Activated T-cell treated with anti-CD3 and anti-CD28 coated beads, Interleukin-2, amount 50 U/mL, for 24 hours (primary cell): ENCODE data around the gene PAQR3.
A peak's percentile ranks its signal among the peaks of the same experiment; 100 is the strongest.
"Not testable (repeated sequence)": the region's sequence is repeated elsewhere in the genome, so short reads cannot be mapped to it uniquely, and the experiment has no call there.

Experiments used
- DNase-seq: peaks from one replicate; pipeline ENCODE4 v3.0.0-alpha.2; 2020
- H3K27ac Mint-ChIP-seq: 2 replicates; pipeline ENCODE4 v1.8.0; 2020; ENCODE audit warnings: mild to moderate bottlenecking, mixed read lengths
- H3K27me3 Mint-ChIP-seq: 2 replicates; pipeline ENCODE4 v1.8.0; 2020; ENCODE audit warnings: mixed read lengths
- H3K36me3 Mint-ChIP-seq: 2 replicates; pipeline ENCODE4 v1.8.0; 2020; ENCODE audit warnings: low read depth, mixed read lengths
- H3K4me1 Mint-ChIP-seq: 2 replicates; pipeline ENCODE4 v1.8.0; 2020; ENCODE audit warnings: low read depth, mixed read lengths
- H3K4me3 Mint-ChIP-seq: 2 replicates; pipeline ENCODE4 v1.8.0; 2020; ENCODE audit warnings: mild to moderate bottlenecking, moderate library complexity, mixed read lengths
- H3K9me3 Mint-ChIP-seq: 2 replicates; pipeline ENCODE4 v1.8.0; 2020; ENCODE audit warnings: mixed read lengths

PAQR3 gene

DNA sequence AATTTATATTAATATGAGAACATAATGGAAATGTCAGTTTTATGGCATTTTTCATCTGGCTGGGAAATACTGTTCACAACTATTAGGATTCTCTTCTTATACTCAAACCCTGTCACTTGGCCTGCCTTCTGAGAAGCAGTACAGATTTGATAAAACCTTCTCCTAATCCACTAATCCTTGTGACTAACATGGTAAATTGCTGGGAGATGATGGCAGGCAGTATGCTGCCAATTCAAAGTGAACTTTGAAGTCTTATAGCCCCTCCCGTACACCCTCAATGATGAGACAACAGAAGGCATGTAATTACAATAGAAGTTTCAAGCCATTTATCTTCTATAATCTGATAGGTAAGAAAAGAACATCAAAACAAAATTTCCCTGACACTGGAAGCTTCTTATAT lies 36.9 kb downstream of the PAQR3 start:
- Mint-ChIP-seq H3K27me3 (no peaks in the 10 kb centered on the region), H3K27ac (no peak overlapping the region), H3K9me3 (no peaks in the 10 kb centered on the region), H3K36me3 (no peaks in the 10 kb centered on the region), H3K4me1 (no peaks in the 10 kb centered on the region), H3K4me3 (no peak overlapping the region)
- DNase-seq, result no peak

DNA sequence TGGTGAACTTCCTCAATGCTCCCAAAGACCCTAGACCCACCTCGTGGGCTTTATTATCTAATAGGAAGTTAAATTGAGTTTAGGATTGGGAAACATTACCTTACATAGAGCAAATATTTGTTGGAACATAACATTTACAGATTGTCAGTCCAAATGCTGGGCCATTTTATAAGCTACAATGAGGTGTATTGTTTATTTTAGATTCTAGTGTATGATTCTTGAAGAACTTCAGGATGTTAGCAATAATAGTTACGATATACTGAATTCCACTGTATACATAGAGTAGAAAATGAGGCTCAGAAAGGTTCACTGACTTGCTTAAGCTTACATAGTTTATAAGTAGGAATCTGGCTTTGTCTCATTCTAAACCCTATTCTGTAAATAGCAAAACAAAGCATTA lies 37.4 kb downstream of the PAQR3 start:
- Mint-ChIP-seq H3K4me1 (no peaks in the 10 kb centered on the region), H3K27ac (no peak overlapping the region), H3K4me3 (no peak overlapping the region), H3K27me3 (no peaks in the 10 kb centered on the region), H3K9me3 (no peaks in the 10 kb centered on the region), H3K36me3 (no peaks in the 10 kb centered on the region)
- no peak for DNase-seq

DNA sequence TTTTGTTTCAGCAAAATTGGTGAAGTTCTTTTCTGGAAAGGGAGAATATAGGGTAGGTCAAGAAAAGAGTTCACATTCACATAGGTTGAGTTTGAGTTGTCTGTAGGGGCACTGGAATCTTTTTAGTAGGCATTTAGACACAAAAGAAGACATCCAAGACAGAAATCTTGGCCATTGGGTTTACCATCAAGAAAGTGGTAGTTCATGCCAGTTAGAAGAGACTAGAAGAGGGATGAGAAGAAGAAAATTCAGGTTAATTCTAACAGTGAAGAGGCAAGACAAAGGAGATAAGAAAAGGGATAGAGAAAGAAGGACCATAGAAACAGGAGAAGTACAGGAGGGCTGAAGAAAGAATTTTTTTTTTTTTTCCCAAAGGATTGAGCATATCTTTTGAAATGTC lies 39.9 kb downstream of the PAQR3 start:
- no peaks in the 10 kb centered on the region for H3K27me3 Mint-ChIP-seq
- H3K9me3 Mint-ChIP-seq, result no peaks in the 10 kb centered on the region
- H3K4me1 Mint-ChIP-seq, result no peaks in the 10 kb centered on the region
- H3K36me3 Mint-ChIP-seq, result peaks cover 11% of the 10 kb centered on the region
- no peak overlapping the region for H3K4me3 Mint-ChIP-seq
- H3K27ac Mint-ChIP-seq, result no peak overlapping the region
- DNase-seq, result no peak

DNA sequence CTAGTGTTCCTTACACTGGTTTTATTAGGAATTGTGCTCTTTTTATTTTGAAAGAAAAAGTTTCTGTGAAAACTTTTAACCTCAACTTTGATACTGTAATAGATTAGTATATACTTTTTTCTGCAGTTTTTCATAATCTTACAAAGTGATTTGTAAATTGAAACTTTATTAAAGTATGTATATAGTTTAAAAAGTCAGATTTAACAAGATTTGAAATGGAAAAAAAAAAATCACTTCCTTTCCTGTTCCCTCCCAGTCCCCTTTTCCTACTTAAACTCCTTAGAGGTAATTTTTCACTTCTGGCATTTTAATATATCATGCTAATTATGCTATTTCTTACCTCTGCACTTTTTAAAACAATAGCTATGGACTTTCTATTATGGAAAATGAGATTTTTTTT lies 49.3 kb downstream of the PAQR3 start:
- no peak for DNase-seq
- peaks cover 43% of the 10 kb centered on the region for H3K36me3 Mint-ChIP-seq
- H3K27ac Mint-ChIP-seq, result no peak overlapping the region
- H3K4me3 Mint-ChIP-seq, result no peak overlapping the region
- no peaks in the 10 kb centered on the region for H3K27me3 Mint-ChIP-seq
- peaks cover 2% of the 10 kb centered on the region for H3K4me1 Mint-ChIP-seq
- H3K9me3 Mint-ChIP-seq, result no peaks in the 10 kb centered on the region

DNA sequence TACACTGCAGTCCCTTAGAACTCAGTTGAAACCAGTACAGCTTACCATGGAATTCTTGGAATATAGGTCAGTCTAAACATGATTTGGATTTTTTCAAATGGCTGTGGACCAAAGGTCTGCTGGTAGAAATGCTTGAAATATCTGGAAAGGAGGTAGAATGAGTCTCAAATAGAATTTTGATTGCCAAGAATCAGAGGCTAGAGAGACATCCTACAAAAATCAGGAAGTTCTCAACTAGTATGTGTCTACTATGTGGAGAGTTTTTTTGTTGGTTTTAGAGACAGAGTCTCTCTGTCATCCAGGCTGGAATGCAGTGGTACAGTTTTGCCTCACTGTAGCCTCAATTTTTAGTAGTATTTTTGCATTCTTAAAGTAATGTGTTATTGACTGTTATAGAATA lies 53.6 kb downstream of the PAQR3 start:
- no peaks in the 10 kb centered on the region for H3K27me3 Mint-ChIP-seq
- H3K4me1 Mint-ChIP-seq, result peaks cover 2% of the 10 kb centered on the region
- H3K36me3 Mint-ChIP-seq, result peaks cover 18% of the 10 kb centered on the region
- no peak for DNase-seq
- no peak overlapping the region for H3K4me3 Mint-ChIP-seq
- no peaks in the 10 kb centered on the region for H3K9me3 Mint-ChIP-seq
- no peak overlapping the region for H3K27ac Mint-ChIP-seq

DNA sequence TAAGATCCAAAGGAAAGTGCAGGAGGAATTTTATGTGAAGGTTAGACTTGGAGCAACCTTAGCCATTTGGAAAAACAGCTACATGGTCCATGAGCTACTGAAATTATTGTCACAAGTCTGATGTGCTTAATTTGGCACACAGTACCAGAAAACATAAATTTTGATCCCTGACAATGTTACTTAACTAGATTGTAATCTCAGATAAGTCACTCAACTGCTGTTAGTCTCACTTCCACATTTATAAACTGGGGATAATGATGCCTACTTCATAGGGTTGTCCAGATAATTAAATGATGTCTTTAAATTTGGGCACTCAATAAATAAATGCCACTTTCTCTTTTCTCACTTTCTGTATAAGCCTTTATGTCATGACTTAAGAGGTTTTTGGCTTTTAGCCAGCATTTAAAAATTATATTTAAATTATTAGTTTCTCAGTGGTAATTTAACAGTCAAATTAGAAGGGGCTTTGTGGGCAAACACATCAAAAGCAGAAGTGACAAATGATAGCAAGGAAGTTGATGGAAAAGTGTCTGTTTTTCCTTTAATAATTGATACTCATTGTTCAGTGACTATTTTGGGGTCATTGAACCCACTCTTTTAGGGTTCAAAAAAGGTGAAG lies 58.3 kb downstream of the PAQR3 start:
- H3K4me1 Mint-ChIP-seq, result no peaks in the 10 kb centered on the region
- no peak overlapping the region for H3K4me3 Mint-ChIP-seq

DNA sequence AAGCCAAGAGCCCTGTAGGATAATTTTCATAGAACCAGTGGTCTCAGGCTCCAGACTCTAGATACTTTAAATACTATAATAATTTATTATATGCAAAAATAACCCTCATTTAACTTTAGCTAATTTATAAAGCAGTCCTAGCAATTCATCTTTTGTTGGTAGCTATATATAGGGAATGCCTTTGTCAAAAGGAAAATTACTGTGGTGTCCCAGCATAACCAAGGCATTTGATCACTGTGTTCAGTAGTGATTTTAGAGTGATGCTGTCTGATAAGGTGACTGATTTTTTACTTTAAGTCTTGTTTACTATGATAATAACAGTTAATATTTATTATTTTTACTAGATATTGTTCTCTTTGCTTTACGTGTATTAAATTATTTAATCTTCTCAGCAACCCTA lies 61.2 kb downstream of the PAQR3 start:
- no peak overlapping the region for H3K27ac Mint-ChIP-seq
- no peaks in the 10 kb centered on the region for H3K4me1 Mint-ChIP-seq
- H3K36me3 Mint-ChIP-seq, result peaks cover 26% of the 10 kb centered on the region
- no peaks in the 10 kb centered on the region for H3K27me3 Mint-ChIP-seq
- no peak overlapping the region for H3K4me3 Mint-ChIP-seq
- H3K9me3 Mint-ChIP-seq, result no peaks in the 10 kb centered on the region
- no peak for DNase-seq

More for the DNA sequence above, 58.3 kb downstream of the PAQR3 start:
- H3K36me3 Mint-ChIP-seq, result peaks cover 8% of the 10 kb centered on the region
- no peaks in the 10 kb centered on the region for H3K9me3 Mint-ChIP-seq
- no peak for DNase-seq
- H3K27me3 Mint-ChIP-seq, result no peaks in the 10 kb centered on the region
- no peak overlapping the region for H3K27ac Mint-ChIP-seq

DNA sequence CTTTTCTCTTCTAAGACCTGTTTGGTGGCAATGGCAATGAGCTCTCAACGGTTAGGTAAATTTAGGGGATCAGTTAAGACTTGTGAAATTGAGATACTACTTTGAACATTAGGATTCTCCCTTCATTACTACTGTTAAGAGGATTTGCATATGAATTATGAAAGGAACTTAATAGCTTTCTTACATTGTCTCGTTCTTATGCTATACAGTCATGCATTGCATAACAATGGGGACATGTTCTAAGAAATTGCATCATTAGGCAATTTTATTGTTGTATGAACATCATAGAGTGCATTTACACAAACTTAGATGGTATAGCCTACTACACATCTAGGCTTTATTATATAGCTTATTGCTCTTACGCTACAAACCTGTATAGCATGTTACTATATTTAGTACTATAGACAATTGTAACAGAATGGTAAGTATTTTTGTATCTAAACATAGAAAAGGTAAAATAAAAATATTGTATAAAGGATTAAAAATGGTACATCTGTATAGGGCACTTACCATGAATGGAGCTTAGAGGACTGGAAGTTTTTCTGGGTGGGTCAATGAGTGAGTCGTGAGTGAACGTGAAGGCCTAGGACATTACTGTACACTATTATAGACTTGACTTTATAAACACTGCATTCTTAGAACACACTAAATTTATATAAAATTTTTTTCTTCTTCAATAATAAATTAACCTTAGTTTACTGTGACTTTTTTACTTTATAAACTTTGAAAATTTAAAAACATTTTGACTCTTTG lies 62.5 kb downstream of the PAQR3 start:
- DNase-seq, result no peak
- Mint-ChIP-seq H3K9me3 (no peaks in the 10 kb centered on the region), H3K27ac (no peak overlapping the region), H3K27me3 (no peaks in the 10 kb centered on the region), H3K4me1 (no peaks in the 10 kb centered on the region), H3K4me3 (no peak overlapping the region), H3K36me3 (peaks cover 38% of the 10 kb centered on the region)

DNA sequence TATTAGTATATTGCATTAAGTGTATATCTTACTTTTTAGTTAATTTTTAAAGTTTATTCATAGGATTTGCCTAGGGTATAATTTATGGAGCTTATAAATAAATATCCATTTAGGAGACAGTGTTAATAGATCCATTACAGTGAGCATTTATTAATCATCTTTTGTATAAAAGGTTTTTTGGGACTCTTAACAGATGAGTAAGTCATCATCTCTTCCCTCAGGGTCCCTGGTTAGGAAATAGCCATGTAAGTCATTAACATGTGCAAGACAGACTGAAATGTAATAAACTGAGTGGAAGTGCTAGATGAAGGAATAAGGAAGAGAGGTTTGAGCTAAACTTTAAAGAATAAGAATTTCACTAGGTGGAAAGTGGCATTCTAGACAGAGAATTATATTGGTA lies 69.2 kb downstream of the PAQR3 start:
- DNase-seq, result no peak
- H3K36me3 Mint-ChIP-seq, result peaks cover 58% of the 10 kb centered on the region
- no peaks in the 10 kb centered on the region for H3K4me1 Mint-ChIP-seq
- H3K27me3 Mint-ChIP-seq, result no peaks in the 10 kb centered on the region
- H3K27ac Mint-ChIP-seq, result no peak overlapping the region
- no peaks in the 10 kb centered on the region for H3K9me3 Mint-ChIP-seq
- no peak overlapping the region for H3K4me3 Mint-ChIP-seq

DNA sequence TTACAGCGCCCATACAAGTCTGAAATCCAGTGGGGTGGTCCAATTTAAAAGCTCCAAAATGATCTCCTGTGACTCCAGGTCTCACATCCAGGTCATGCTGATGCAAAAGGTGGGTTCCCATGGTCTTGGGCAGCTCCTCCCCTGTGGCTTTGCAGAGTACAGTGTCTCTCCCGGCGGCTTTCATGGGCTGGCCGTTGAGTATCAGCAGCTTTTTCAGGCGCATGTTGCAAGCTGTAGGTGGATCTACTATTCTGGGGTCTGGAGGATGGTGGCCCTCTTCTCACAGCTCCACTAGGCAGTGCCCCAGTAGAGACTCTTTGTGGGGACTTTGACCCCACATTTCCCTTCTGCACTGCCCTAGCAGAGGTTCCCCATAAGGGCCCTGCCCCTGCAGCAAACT lies 70.5 kb downstream of the PAQR3 start:
- not testable (repeated sequence) for H3K4me1 Mint-ChIP-seq, DNase-seq, H3K9me3 Mint-ChIP-seq, H3K4me3 Mint-ChIP-seq, H3K27ac Mint-ChIP-seq, H3K27me3 Mint-ChIP-seq
- H3K36me3 Mint-ChIP-seq, result peaks cover 49% of the 10 kb centered on the region

DNA sequence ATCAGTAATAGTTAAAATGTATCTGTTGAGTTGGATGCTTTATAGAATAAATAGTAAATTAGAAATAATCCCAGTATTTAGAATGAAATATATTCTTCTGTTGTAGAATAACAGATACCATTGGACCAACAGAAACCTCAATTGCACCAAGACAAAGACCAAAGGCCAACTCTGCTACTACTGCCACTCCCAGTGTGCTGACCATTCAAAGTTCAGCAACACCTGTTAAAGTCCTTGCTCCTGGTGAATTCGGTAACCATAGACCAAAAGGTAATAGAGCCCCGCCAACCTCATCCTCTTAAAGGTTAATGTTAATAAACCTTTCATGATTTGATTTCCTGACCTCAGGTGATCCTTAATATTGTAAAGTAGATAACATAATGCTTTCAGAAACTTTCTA lies 73.8 kb downstream of the PAQR3 start:
- no peak for DNase-seq
- H3K4me3 Mint-ChIP-seq, result no peak overlapping the region
- no peaks in the 10 kb centered on the region for H3K9me3 Mint-ChIP-seq
- H3K4me1 Mint-ChIP-seq, result peaks cover 6% of the 10 kb centered on the region
- H3K27ac Mint-ChIP-seq, result no peak overlapping the region
- peaks cover 34% of the 10 kb centered on the region for H3K36me3 Mint-ChIP-seq
- no peaks in the 10 kb centered on the region for H3K27me3 Mint-ChIP-seq

DNA sequence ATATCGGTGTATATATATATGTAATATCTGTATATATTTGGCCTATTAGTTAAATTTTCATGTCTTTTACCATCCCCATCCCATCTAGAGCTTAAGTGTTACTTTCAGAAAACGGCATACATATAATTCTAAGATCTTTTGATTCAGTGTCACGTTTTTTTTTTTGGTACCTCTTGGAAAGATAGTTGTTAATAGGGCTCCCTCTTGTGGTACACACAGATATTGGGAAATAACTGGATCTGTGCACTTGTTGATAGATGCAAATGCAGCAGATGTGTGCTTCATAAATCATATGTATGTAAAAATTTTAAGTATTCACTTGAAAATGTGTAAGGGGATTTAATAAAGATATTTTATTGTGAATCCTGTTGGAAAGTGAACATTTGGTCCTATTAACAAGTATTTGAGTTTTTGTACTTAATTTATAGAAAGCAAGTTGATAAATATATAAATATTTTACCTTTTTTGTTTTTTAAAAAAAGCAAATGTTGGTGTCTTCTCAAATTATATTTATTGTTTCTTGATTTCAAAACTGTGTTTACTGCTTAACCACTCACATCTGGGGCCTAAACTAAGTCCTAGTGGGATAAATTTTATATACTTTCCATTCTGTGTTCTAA lies 74.7 kb downstream of the PAQR3 start:
- no peak for DNase-seq
- H3K27me3 Mint-ChIP-seq, result no peaks in the 10 kb centered on the region
- peaks cover 40% of the 10 kb centered on the region for H3K36me3 Mint-ChIP-seq
- H3K9me3 Mint-ChIP-seq, result no peaks in the 10 kb centered on the region
- H3K4me1 Mint-ChIP-seq, result peaks cover 6% of the 10 kb centered on the region
- no peak overlapping the region for H3K4me3 Mint-ChIP-seq
- no peak overlapping the region for H3K27ac Mint-ChIP-seq

DNA sequence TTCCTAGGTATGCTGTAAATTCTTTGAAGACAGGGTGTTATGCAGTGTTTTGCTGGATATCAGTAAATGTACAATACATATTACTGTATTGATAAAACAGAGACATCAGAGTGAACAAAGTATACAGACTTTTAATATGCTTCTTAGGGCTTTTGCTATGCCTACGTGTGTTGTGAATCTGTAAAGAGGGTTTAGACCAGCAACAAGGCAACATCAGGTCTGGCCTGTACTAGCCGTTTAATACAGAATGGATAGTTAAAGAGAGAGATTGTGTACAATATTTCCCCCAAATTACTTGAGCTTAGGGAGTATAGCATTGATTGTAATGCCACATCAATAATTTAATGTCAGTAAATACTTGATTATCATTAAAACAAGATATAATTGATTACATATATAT lies 75.2 kb downstream of the PAQR3 start:
- Mint-ChIP-seq H3K27ac (no peak overlapping the region), H3K4me3 (no peak overlapping the region), H3K9me3 (no peaks in the 10 kb centered on the region), H3K27me3 (no peaks in the 10 kb centered on the region), H3K36me3 (peaks cover 42% of the 10 kb centered on the region), H3K4me1 (peaks cover 6% of the 10 kb centered on the region)
- no peak for DNase-seq

DNA sequence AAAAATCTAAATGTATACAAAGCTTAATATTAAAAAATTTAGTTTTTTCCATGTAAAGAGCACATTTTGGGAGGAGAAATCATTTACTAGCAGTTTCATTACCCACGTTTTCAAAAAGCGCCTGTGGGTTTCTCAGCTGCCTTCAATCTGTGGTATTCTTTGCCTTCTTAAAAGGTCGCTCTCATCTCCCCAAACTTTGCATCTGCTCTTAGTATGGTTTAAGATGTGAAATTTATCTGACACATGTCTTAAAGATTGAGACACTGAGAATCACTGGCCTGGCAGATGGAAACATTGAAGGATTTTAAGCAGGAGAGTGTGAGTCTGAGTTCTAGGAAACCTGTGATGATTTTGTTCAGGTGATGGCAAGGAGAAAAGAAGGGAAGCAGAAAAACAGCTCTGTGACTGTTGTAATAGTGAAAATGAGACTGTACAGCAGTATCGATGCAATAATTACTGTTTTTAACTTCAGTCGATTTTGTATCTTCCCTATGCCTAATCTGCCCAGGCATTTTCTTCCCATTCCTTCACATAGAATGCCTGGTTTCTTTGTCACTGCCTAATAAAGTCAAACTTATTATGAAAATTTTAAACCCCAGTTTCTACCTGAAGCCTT lies 75.9 kb downstream of the PAQR3 start:
- Mint-ChIP-seq H3K27me3 (no peaks in the 10 kb centered on the region), H3K9me3 (no peaks in the 10 kb centered on the region), H3K4me1 (peaks cover 6% of the 10 kb centered on the region), H3K4me3 (no peak overlapping the region), H3K36me3 (peaks cover 35% of the 10 kb centered on the region), H3K27ac (peak overlapping the region; percentile 69)
- DNase-seq, result no peak

DNA sequence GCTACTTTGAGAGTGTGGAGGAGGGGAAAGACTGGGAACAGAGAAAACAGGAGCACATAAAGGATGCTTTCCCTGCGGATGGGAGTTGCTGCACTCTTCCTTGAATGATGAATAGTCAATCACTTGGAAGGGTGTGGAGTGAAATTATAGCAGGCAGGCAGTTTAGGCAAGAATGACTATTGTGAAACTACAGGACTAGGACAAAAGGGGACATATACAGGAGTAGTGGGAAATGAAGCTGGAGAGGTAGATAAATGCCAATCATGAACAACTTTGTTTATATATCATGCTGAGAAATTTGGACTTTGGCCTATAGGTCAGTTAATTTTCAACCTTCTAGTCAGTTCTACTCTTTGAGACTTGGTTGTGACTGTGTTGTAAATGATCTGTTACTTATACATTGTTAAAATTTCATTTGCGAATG lies 76.9 kb downstream of the PAQR3 start:
- H3K27me3 Mint-ChIP-seq, result no peaks in the 10 kb centered on the region
- H3K4me3 Mint-ChIP-seq, result no peak overlapping the region
- peaks cover 31% of the 10 kb centered on the region for H3K36me3 Mint-ChIP-seq
- peaks cover 6% of the 10 kb centered on the region for H3K4me1 Mint-ChIP-seq
- no peaks in the 10 kb centered on the region for H3K9me3 Mint-ChIP-seq
- H3K27ac Mint-ChIP-seq, result no peak overlapping the region
- no peak for DNase-seq
